HG03139 (cell line): Measurements from ENCODE around the gene PDIA4.
"Not testable (repeated sequence)": the region's sequence is repeated elsewhere in the genome, so short reads cannot be mapped to it uniquely, and the experiment has no call there.

Experiments used
- ATAC-seq: cut with Tn5 transposase; IDR thresholded peaks from one replicate; pipeline ENCODE4 v1.9.1; 2021; ENCODE audit not compliant: unreplicated experiment

PDIA4 gene, protein sequence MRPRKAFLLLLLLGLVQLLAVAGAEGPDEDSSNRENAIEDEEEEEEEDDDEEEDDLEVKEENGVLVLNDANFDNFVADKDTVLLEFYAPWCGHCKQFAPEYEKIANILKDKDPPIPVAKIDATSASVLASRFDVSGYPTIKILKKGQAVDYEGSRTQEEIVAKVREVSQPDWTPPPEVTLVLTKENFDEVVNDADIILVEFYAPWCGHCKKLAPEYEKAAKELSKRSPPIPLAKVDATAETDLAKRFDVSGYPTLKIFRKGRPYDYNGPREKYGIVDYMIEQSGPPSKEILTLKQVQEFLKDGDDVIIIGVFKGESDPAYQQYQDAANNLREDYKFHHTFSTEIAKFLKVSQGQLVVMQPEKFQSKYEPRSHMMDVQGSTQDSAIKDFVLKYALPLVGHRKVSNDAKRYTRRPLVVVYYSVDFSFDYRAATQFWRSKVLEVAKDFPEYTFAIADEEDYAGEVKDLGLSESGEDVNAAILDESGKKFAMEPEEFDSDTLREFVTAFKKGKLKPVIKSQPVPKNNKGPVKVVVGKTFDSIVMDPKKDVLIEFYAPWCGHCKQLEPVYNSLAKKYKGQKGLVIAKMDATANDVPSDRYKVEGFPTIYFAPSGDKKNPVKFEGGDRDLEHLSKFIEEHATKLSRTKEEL

DNA sequence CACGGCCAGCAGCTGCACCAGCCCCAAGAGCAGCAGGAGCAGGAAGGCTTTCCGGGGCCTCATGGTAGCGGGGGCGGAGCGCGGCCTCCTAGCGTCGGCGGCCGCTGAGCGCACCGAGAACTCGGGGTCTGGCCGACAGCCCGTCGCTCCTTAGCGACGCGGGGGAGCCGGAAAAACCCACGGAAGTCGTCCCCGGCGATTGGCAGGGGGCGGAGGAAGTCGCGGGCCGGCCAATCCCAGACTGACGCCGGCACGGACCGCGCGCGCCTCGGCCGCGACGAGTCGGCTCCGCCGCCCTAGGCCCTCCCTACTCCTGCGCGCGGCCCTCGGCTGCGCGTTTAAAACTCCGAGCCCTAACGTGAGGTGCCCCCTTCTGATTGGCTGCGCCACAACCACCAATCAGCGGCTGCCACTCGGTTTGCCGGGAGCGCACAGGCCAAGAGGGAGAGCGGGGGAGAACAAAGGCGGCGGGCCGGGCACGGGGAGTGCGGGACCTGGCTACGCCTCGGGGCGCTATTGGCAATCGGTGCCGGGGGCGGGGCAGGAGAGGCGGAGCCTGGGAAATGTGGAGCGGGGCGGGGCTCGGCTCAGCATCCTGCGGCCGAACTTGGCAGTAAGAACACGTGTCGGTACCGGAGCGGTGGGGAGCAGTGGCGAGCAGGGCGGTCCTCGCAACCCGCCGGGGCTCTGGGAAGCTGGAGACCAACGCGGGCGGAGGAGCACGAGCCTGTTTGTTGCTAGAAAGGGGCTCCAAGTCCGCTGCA, at the start of gene PDIA4:
TSS of gene PDIA4 (minus strand) at position 160 of the 764 bp plus-strand sequence. CDS start at position 63, 97 bp downstream.
- peak; percentile 88 for ATAC-seq

DNA sequence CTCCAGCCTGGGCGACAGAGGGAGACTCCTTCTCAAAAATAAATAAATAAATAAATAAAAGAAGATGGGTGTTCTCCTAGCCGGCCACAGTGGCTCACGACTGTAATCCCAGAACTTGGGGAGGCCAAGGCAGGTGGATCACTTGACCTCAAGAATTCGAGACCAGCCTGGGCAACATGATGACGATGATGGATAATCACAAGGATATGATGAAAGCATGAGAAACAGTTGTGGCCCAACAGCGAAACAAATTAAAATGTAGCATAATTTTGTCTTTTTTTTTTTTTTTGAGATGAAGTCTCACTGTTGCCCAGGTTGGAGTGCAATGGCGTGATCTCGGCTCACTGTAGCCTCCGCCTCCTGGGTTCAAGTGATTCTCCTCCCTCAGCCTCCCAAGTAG, 49.3 kb upstream of the PDIA4 start:
- no peak for ATAC-seq

DNA sequence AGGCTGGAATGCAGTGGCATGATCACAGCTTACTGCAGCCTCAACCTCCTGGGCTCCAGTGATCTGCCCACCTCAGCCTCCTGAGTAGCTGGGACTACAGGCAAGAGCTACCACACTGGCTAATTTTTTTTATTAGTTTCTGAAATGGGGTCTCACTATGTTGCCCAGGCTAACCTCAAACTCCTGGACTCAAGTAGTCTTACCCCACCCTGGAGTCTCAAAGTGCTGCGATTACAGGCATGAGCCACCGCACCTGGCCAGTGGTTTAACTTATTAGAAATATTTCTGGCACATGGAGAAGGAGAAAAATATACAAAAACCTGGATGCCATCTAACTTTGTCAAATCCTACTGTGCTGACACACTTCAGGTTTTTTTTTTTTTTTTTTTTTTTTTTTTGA, 47.0 kb upstream of the PDIA4 start:
- ATAC-seq = no peak

DNA sequence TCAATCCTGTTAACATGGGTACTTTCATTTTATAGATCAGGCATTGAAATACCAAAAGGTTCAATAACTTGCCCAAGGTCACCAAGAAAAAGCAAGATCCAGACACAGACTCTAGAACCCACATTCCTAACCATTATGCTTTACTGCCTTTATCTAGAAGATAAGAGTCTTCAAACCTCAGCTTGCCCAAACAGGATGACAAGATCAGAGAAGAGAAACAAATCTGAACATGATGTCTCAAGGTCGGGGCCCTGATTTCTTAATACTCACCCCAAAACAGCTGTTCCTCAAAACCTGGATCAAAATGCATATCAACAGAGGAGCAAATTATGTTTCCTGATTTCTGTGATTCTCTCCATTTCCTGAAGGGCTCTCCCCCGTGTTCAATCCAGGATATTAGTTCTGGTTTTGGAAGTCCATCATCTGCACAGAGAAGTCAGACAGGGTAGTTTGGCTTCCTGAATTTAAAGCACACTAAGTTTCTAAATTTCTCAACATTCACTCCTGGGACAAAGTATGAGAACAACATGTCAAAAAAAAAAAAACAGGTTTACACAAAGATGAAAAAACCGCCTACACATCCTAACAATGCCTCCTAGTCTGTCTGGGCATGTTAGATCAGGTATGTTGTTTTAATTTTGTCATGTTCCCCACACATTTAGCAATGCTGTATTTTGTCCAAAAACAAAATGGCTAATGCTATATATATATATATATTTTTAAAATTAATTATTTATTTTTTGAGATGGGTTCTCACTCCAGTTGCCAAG, 46.0 kb upstream of the PDIA4 start:
- ATAC-seq = no peak

DNA sequence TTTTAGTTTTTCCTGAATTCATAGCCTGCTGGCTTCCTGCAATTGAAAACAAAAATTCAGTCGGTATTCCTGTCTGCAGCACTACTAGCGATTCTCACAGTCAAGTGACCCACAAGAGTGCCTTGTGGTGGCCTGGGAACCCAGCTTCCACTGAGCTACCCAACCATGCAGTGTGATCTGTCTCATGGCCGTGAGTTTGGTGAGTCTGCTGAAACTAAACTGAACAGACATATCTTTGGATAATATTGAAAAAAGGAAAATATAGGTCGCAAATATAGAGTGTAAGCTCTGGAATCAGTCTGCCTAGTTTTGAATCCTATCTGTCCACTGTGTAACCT, 44.1 kb upstream of the PDIA4 start:
- ATAC-seq = no peak

DNA sequence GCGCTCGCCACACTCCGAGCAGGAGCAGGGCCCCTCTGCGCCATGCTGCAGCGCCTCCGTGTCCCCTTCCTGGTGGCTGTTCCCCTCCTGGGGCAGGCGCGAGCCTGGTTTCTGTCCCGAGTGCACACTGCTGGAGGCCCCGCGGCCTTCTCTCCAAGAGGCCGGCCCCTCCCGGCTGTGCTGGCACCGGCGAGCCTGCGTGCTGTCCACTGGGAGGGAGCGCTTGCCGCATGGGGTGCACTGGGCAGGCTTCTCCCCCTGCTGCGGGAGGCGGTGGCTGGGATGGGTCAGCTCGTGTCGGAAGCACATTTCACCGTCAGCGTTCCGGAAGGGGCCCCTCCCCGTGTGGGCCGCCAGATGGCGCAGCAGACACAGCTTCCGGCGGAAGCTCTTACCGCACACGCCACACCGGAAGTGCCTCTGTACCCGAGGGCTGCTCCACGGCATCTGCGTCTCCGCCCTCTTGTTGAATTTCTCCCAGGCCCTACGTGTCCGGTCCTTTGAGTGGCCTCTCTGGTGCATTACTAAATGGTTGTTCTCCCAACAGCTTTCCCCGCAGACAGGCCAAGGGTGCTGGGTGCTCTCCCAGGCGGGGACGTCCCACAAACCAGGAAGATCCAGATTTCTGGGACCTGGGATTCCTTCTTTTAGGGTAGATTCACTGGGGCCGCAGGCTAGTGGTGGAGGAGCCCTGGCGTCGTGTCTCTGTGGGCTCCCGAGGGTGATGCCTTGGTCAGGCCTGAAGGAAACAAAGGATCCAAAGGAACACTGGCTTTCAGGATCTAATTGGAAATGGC, 43.5 kb upstream of the PDIA4 start:
- no peak for ATAC-seq

DNA sequence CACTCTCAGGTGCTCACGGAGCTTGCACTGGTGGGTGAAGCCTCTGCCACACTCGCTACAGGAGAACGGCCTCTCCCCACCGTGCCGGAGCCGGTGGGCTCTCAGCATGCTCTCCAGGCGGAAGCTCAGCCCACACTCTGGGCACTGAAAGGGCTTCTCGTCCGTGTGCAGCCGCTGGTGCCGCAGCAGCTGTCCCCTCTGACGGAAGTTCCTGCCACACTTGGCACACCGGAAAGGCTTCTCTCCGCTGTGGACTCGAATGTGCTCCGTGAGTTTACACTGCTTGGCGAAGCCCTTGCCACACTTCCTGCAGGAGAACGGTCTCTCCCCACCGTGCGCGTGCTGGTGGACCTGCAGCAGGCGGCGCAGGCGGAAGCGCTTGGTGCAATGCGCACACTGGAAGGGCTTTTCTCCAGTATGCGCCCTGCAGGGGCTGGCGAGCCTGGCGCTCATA, 42.9 kb upstream of the PDIA4 start:
- ATAC-seq = no peak

DNA sequence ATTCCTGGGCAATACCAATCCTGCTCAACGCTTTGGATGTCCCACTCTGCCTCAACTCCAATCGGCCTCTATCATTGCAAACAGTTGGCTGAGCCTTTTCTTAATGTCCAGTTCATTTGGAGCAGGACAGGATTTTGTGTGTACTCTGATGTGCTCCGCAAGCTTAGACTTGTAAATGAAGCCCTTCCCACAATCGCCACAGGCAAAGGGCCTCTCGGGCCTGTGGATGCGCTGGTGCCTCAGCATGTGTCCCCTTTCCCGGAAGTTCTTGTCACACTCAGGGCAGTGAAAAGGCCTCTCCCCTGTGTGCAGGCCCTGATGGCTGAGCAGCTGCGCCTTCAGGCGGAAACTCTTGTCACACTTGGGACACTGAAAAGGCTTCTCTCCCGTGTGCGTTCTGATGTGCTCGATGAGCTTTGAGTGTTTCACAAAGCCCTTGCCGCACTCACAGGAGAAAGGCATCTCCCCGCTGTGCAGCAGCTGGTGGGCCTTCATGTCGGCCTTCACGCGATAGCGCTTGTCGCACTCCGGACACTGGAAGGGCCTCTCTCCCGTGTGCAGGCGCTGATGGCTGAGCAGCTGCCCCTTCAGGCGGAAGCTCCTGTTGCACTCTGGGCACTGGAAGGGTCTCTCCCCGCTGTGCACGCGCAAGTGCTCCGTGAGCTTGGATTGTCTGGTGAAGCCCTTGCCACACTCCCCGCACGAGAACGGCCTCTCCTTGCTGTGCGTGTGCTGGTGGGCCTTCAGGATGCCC, 42.2 kb upstream of the PDIA4 start:
- no peak for ATAC-seq

DNA sequence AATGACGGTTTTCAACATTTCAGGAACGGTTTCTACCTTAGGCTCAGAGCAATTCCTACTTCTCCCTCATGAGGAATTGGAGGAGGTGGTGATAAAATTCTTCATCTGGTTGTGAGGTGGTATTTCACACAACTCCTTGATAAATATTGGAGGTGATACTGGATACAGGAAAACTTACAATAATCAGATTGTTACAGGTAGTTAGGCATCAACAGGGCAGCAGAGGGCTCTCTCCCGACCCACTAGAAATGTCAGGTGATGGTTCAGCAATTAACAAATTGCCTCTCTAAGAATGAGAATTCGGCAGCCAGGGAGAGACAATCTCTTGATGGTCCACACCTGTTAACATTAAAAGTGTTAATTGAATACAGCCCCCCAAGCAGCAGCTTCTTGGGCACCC, 39.6 kb upstream of the PDIA4 start:
- no peak for ATAC-seq

DNA sequence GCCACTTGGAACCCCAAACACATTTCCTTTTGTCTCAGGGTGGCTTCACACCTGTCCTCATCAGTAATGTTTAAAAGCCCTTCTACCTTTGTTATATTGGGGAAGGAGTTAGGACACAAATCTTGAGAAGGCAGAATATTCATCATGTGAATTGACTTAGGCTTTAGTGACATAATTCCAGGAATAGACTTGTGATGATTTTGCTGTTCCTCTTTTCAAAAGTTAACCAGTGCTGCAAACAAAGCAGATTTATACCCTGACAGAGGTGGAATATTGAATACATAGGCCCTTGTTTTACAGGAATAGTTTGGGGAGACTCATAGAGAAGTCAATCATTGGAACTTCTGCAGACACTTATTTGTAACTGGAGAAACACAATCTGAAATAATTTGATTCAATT, 35.2 kb upstream of the PDIA4 start:
- ATAC-seq = no peak

DNA sequence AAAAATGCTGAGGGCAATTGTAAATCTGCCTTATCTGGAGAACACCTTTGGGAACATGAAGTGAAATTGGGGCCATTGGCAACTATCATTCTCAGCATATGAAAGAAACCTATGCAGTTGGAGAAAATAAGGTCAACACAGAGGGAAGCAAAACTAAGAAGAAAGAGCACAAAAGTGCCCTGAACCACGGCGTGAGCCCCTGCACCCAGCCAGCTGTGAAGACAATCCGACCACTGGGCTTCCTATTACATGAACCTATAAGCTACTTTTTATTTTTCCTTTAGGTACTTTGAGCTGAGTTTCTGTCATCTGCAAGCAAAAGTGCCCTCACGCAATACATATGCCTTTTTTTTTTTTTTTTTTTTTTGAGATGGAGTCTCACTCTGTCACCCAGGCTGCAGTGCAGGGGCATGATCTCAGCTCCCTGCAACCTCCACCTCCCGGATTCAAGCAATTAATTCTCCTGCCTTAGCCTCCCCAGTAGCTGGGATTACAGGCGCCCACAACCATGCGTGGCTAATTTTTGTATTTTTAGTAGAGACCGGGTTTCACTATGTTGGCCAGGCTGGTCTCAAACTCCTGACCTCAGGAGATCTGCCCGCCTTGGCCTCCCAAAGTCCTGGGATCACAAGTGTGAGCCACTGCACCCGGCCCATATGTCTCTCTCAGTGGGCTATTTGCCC, 34.1 kb upstream of the PDIA4 start:
- ATAC-seq = not testable (repeated sequence)

DNA sequence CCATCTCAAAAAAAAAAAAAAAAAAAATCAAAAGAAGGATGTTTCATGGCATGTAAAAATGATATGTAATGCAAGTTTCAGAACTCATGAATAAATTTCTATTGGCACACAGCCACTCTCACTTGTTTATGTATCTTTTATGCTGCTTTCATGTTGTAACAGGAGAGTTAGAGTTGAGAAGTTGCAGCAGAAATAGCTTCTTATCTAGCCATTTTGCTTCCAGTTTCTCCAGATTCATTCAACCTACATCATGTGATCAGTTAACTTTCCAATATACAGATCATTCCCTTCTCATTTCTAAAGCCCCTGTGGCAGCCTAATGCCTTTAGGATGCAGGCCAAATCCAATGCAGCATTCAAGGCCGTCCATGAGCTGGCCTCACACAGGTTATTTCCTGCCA, 31.9 kb upstream of the PDIA4 start:
- no peak for ATAC-seq

DNA sequence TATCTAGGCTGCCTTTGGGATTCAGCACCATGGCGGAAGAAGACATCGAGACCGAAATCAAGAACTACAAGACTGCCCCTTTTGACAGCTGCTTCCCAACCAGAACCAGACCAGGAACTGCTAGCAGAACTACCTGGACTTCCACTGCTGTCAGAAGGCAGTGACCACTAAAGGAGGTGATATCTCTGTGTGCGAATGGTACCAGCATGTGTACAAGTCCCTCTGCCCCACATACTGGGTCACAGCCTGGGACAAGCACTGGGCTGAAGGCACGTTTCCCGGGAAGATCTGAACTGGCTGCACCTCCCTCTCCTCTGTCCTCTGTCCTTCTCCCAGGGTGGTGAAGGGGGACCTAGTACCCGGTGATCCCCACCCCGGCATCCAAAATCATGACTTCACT, 25.6 kb upstream of the PDIA4 start:
- no peak for ATAC-seq

DNA sequence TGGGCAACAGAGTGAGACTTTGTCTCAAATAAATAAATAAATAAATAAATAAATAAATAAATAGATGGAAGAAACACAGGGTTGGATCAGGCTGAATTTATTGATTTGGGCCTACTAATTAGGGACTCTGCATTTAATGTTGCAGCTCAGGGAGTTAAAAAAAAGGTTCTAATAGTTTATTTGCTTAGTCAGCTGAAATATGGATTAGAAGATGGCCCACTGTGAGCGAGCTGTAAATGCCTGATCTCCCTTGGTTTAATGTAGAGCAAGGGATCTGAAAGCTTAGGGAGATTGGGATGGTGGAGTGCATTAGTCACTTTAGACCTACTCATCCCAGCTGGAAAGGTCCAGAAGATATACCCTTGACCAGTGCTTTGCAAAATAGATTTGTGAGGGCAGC, 25.1 kb upstream of the PDIA4 start:
- no peak for ATAC-seq

DNA sequence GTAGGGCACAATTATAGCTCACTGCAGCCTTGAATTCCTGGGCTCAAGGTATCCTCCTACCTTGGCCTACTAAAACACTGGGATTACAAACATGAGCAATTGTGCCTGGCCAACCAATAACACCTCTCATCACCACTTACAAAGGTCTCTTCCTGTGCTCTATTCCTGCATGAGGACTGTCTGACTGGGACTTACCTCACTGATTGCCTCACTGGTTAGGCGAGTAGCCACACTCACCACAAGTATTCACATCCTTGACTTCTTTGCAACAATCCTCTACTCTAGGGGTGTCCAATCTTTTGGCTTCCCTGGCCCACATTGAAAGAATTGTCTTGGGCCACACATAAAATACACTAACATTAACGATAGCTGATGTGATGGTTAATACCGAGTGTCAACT, 22.6 kb upstream of the PDIA4 start:
- ATAC-seq = no peak

DNA sequence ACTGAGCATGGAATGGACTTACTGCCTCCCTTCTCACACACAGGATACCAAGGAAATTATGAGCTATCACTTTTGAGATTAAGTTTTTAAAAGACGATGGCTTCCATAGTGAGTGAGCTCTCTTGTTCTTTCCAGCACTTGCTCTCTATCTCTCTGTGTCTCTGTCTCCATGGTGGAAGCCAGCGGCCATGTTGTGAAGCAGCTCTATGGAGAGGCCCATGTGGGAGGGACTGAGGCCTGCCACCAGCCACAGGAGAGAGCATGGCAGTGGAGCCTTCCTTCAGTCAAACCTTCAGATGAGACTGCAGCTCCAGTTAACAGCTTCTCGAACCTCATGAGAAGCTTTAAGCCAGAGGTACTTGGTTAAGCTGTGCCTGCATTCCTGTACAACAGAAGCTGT, 20.5 kb upstream of the PDIA4 start:
- no peak for ATAC-seq

DNA sequence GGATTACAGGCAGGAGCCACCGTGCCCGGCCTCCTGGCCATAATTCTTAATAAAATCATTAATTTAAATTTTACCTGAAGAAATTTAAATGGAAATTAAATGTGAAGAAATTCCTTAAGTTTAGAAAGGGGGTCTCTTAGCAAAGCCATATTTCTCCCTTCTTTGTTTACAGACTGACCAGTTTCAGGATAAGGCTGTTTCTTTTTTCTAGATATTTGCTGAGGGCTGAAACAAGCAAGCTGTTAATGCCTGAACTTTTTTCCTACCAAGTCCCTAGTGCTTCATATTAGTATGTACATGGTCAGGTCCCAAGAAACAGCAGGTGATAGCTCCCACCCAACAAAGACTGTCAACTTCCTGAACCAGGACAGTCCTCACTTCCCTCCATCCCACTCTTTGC, 18.1 kb upstream of the PDIA4 start:
- ATAC-seq = no peak

DNA sequence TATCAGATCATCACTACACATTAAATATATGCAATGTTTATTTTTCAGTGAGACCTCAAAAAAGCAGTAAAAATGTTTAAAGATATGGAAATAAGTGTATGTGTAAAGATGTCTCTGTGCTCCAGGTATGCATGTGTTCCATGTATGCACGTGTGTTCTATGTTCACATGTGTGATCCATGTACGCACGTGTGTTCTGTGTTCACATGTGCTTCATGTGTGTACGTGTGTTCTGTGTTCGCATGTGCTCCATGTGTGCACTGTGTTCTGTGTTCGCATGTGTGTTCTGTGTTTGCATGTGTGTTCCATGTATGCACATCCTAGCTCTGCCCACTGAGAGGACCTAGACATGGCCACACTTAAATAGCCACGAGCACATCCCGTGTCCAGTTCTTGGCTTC, 15.6 kb upstream of the PDIA4 start:
- ATAC-seq = no peak

DNA sequence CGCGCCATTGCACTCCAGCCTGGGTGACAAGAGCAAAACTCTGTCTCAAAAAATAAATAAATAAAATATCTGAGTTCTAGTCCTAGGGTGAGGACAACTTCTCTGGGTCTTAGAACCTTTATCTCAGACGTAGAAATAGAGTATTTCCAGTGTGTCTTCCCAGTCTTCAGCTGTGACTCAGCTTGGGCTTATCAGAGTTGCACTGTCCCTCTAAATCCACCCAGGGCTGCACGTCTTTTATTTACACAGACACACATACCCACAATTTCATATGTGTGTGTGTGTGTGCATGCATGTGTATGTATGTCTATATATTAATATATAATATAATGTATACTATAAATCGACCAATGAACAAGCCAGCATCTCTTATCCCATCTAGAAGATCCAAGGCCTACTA, 13.0 kb upstream of the PDIA4 start:
- no peak for ATAC-seq
